DND-41 (cell line): ENCODE results near the gene DENND2A.

ENCODE experiments used
- ATAC-seq: fragments of 200-7000 bp; cut with Tn5 transposase; 3 replicates; pipeline ENCODE4 v1.9.1; 2021; ENCODE audit warnings: low read depth; ENCODE audit not compliant: insufficient read depth
- DNase-seq: peaks from one replicate; pipeline ENCODE4 v3.0.0-alpha.2; 2020
- H2AFZ ChIP-seq: 2 replicates; pipeline ENCODE4 v1.6.0; 2012; ENCODE audit warnings: low read depth, low read length
- H3K27ac ChIP-seq: 2 replicates; pipeline ENCODE4 v1.5.1; 2012; ENCODE audit warnings: low read length, inconsistent platforms
- H3K27me3 ChIP-seq: fragments of 200-600 bp; sonication (generic); 2 replicates; pipeline ENCODE4 v1.6.0; 2012; ENCODE audit warnings: low read length, mild to moderate bottlenecking, inconsistent platforms; ENCODE audit not compliant: insufficient read depth, poor library complexity
- H3K36me3 ChIP-seq: 2 replicates; pipeline ENCODE4 v1.5.1; 2012; ENCODE audit warnings: low read length, inconsistent platforms; ENCODE audit not compliant: insufficient read depth
- H3K4me1 ChIP-seq: 2 replicates; pipeline ENCODE4 v1.5.1; 2012; ENCODE audit warnings: mild to moderate bottlenecking, low read length; ENCODE audit not compliant: insufficient read depth
- H3K4me2 ChIP-seq: 2 replicates; pipeline ENCODE4 v1.6.0; 2012; ENCODE audit warnings: mild to moderate bottlenecking, moderate library complexity, low read length, inconsistent platforms; ENCODE audit not compliant: insufficient read depth
- H3K4me3 ChIP-seq, 2 experiments: fragments of 200-600 bp in 1 of 2; shearing (Covaris generic) in 1 of 2; 2 replicates each; pipeline ENCODE4 v1.5.1; 2012 to 2016; ENCODE audit warnings: inconsistent platforms in 2 of 2, low read length in 2 of 2, mild to moderate bottlenecking in 2 of 2, low read depth in 1 of 2, moderate library complexity in 1 of 2
- H3K79me2 ChIP-seq: 2 replicates; pipeline ENCODE4 v1.6.0; 2012; ENCODE audit warnings: low read length, inconsistent platforms; ENCODE audit not compliant: insufficient read depth
- H3K9ac ChIP-seq: 2 replicates; pipeline ENCODE4 v1.6.0; 2012; ENCODE audit warnings: low read depth, mild to moderate bottlenecking, inconsistent platforms, low read length, moderate library complexity
- H3K9me3 ChIP-seq: 2 replicates; pipeline ENCODE4 v1.5.1; 2012; ENCODE audit warnings: low read length, moderate library complexity, mild to moderate bottlenecking, inconsistent platforms; ENCODE audit not compliant: insufficient read depth, severe bottlenecking
- H4K20me1 ChIP-seq: 2 replicates; pipeline ENCODE4 v1.6.0; 2012; ENCODE audit warnings: low read length; ENCODE audit not compliant: insufficient read depth
- CTCF ChIP-seq: IDR thresholded peaks from 2 replicates; pipeline ENCODE4 v1.5.1; 2012; ENCODE audit warnings: borderline replicate concordance, low read length, moderate library complexity, mild to moderate bottlenecking; ENCODE audit not compliant: poor library complexity, severe bottlenecking; ENCODE audit errors: extremely low read depth
- EZH2 ChIP-seq: IDR thresholded peaks from 3 replicates; pipeline ENCODE4 v1.6.1; 2012; ENCODE audit warnings: borderline replicate concordance, low read depth, mild to moderate bottlenecking, moderate library complexity, low read length, inconsistent platforms; ENCODE audit not compliant: severe bottlenecking

Gene DENND2A

GRCh38 chr7:140592964-140593671 lies 47.5 kb downstream of the DENND2A start:
- Histone ChIP-seq H4K20me1 (no peaks in the 10 kb centered on the region), H3K36me3 (no peaks in the 10 kb centered on the region), H3K4me2 (no peak overlapping the region), H3K4me3 (no peak overlapping the region), H3K79me2 (no peaks in the 10 kb centered on the region), H3K4me1 (no peaks in the 10 kb centered on the region), H3K27ac (no peak overlapping the region), H3K9ac (no peak overlapping the region), H2AFZ (no peak overlapping the region), H3K27me3 (no peaks in the 10 kb centered on the region), H3K9me3 (no peaks in the 10 kb centered on the region)
- DNase-seq (no peak), ATAC-seq (no peak)
- no peak for TF ChIP-seq CTCF
- TF ChIP-seq EZH2 = no peak

GRCh38 chr7:140591180-140591902 lies 49.3 kb downstream of the DENND2A start:
- no peak for TF ChIP-seq EZH2
- TF ChIP-seq CTCF = no peak
- Histone ChIP-seq H3K9me3 (no peaks in the 10 kb centered on the region), H2AFZ (no peak overlapping the region), H3K4me2 (no peak overlapping the region), H3K27me3 (peaks cover 3% of the 10 kb centered on the region), H3K36me3 (no peaks in the 10 kb centered on the region), H3K9ac (no peak overlapping the region), H3K79me2 (no peaks in the 10 kb centered on the region), H3K4me3 (no peak overlapping the region), H3K4me1 (no peaks in the 10 kb centered on the region), H3K27ac (no peak overlapping the region), H4K20me1 (no peaks in the 10 kb centered on the region)
- no peak for DNase-seq
- ATAC-seq = no peak

- Histone ChIP-seq H3K4me1 (no peaks in the 10 kb centered on the region), H3K27me3 (peaks cover 5% of the 10 kb centered on the region), H3K79me2 (no peaks in the 10 kb centered on the region), H3K36me3 (no peaks in the 10 kb centered on the region), H3K9ac (no peak overlapping the region), H3K4me2 (no peak overlapping the region), H2AFZ (no peak overlapping the region), H3K4me3 (no peak overlapping the region), H4K20me1 (no peaks in the 10 kb centered on the region), H3K9me3 (no peaks in the 10 kb centered on the region), H3K27ac (no peak overlapping the region)
- TF ChIP-seq EZH2 (no peak), CTCF (no peak)
- DNase-seq (no peak), ATAC-seq (no peak)
These were observed 53.4 kb downstream of the DENND2A start for GRCh38 chr7:140587243-140587642.
